ENCODE measurements around the gene ZMYND19.
"Not testable (repeated sequence)": the region's sequence is repeated elsewhere in the genome, so short reads cannot be mapped to it uniquely, and the experiment has no call there.

ZMYND19 gene

GRCh38 chr9:137614631-137615386 is 24.5 kb upstream of the ZMYND19 start:
- DNase-seq (ENCODE audit: low read depth in 2 of 2), result no peak

GRCh38 chr9:137613738-137614523 is 23.6 kb upstream of the ZMYND19 start:
- no peak for DNase-seq (ENCODE audit: low read depth in 2 of 2)

- no peak for DNase-seq (ENCODE audit: low read depth in 2 of 2)
Measured at GRCh38 chr9:137613259-137613658, 22.9 kb upstream of the ZMYND19 start.

GRCh38 chr9:137612741-137613142 is 22.4 kb upstream of the ZMYND19 start:
- DNase-seq (ENCODE audit: low read depth in 2 of 2), result no peak

GRCh38 chr9:137611623-137612609 is 21.6 kb upstream of the ZMYND19 start:
- no peak for DNase-seq (ENCODE audit: low read depth in 2 of 2)

- no peak for DNase-seq (ENCODE audit: low read depth in 2 of 2)
Measured at GRCh38 chr9:137610944-137611343, 20.6 kb upstream of the ZMYND19 start.

GRCh38 chr9:137607141-137607857 is 17.0 kb upstream of the ZMYND19 start:
- DNase-seq (ENCODE audit: low read depth in 2 of 2), result no peak

- DNase-seq (ENCODE audit: low read depth in 2 of 2), result no peak
Measured at GRCh38 chr9:137606734-137607138, 16.4 kb upstream of the ZMYND19 start.

GRCh38 chr9:137606005-137606621 is 15.8 kb upstream of the ZMYND19 start:
- no peak for DNase-seq (ENCODE audit: low read depth in 2 of 2)

GRCh38 chr9:137605121-137606004 is 15.1 kb upstream of the ZMYND19 start, which contains the start of gene ARRDC1:
Gene ARRDC1 (plus strand): TSS chr9:137605686. CDS start chr9:137605718, 32 bp downstream.
- DNase-seq (ENCODE audit: low read depth in 2 of 2), result peak; percentile 83 to 95

- DNase-seq (ENCODE audit: low read depth in 2 of 2), result no peak
Measured at GRCh38 chr9:137604345-137605086, 14.2 kb upstream of the ZMYND19 start.

GRCh38 chr9:137603879-137604278 is 13.6 kb upstream of the ZMYND19 start:
- DNase-seq (ENCODE audit: low read depth in 2 of 2), result no peak

GRCh38 chr9:137602661-137603060 is 12.3 kb upstream of the ZMYND19 start:
- DNase-seq (ENCODE audit: low read depth in 2 of 2), result no peak

GRCh38 chr9:137598943-137599342 is 8.6 kb upstream of the ZMYND19 start:
- no peak for DNase-seq (ENCODE audit: low read depth in 2 of 2)

- DNase-seq (ENCODE audit: low read depth in 2 of 2), result not testable (repeated sequence)
Measured at GRCh38 chr9:137596577-137596976, 6.3 kb upstream of the ZMYND19 start.

GRCh38 chr9:137593176-137593575 is 2.9 kb upstream of the ZMYND19 start:
- no peak for DNase-seq (ENCODE audit: low read depth in 2 of 2)

- DNase-seq (ENCODE audit: low read depth in 2 of 2), result no peak
Measured at GRCh38 chr9:137592767-137593166, 2.5 kb upstream of the ZMYND19 start.

- DNase-seq (ENCODE audit: low read depth in 2 of 2), result no peak
Measured at GRCh38 chr9:137590123-137590468, 216 bp downstream of the ZMYND19 start.

All from stimulated activated CD8-positive, alpha-beta memory T cell treated with anti-CD3 and anti-CD28 coated beads, Interleukin-7, amount 100 ng/mL, for 4 hours (primary cell).